HCT116 (cell line): ENCODE measurements around the gene HSD3B2.

Source experiments
- EZH2phosphoT487 ChIP-seq: fragments of 200-600 bp; IDR thresholded peaks from 2 replicates; pipeline ENCODE4 v1.6.1; 2018; ENCODE audit warnings: antibody characterized with exemption, borderline replicate concordance
- JUND ChIP-seq: IDR thresholded peaks from 2 replicates; pipeline ENCODE4 v1.6.1; 2012
- POLR2A ChIP-seq: IDR thresholded peaks from 2 replicates; pipeline ENCODE4 v1.7.0; 2011; ENCODE audit warnings: borderline replicate concordance; ENCODE audit not compliant: insufficient read depth, insufficient read length; ENCODE audit errors: extremely low read depth

- TF ChIP-seq EZH2phosphoT487 (no peak), POLR2A (no peak), JUND (no peak)
These were observed 55.4 kb downstream of the HSD3B2 start for GRCh38 chr1:119470377-119470776.
